KMS-11 (cell line): ENCODE results near the gene CTRL.
A peak's percentile ranks its signal among the peaks of the same experiment; 100 is the strongest.
"Not testable (repeated sequence)": the region's sequence is repeated elsewhere in the genome, so short reads cannot be mapped to it uniquely, and the experiment has no call there.

ENCODE experiments used
- H2AFZ ChIP-seq: fragments of 200-600 bp; sonication (generic); 2 replicates; pipeline ENCODE4 v1.6.1; 2016; ENCODE audit warnings: antibody characterized with exemption, mixed run types, low read depth
- H3K27ac ChIP-seq: fragments of 200-600 bp; sonication (generic); 2 replicates; pipeline ENCODE4 v1.6.1; 2016; ENCODE audit warnings: mild to moderate bottlenecking, mixed run types
- H3K27me3 ChIP-seq: fragments of 200-600 bp; sonication (generic); 2 replicates; pipeline ENCODE4 v1.6.1; 2017; ENCODE audit warnings: mild to moderate bottlenecking, low read depth, mixed run types, moderate library complexity; ENCODE audit not compliant: insufficient read depth
- H3K36me3 ChIP-seq: fragments of 200-600 bp; sonication (generic); 2 replicates; pipeline ENCODE4 v1.6.1; 2017; ENCODE audit warnings: mild to moderate bottlenecking, mixed run types; ENCODE audit not compliant: insufficient read depth
- H3K4me1 ChIP-seq: fragments of 200-600 bp; sonication (generic); 2 replicates; pipeline ENCODE4 v1.6.1; 2016; ENCODE audit warnings: mild to moderate bottlenecking, low read depth, mixed run types; ENCODE audit not compliant: poor library complexity, severe bottlenecking
- H3K4me2 ChIP-seq: fragments of 200-600 bp; sonication (generic); 2 replicates; pipeline ENCODE4 v1.7.0; 2016; ENCODE audit warnings: mild to moderate bottlenecking, mixed run types
- H3K4me3 ChIP-seq: fragments of 200-600 bp; sonication (generic); IDR thresholded peaks from 2 replicates; pipeline ENCODE4 v1.6.1; 2017; ENCODE audit warnings: low read depth, low read length, mixed read lengths; ENCODE audit not compliant: insufficient read depth
- H3K79me2 ChIP-seq: fragments of 200-600 bp; sonication (generic); 2 replicates; pipeline ENCODE4 v1.6.1; 2016; ENCODE audit warnings: low read depth, mixed run types; ENCODE audit not compliant: insufficient read depth
- H3K9ac ChIP-seq: fragments of 200-600 bp; sonication (generic); 2 replicates; pipeline ENCODE4 v1.6.1; 2016; ENCODE audit warnings: mild to moderate bottlenecking, mixed run types
- H4K20me1 ChIP-seq: fragments of 200-600 bp; sonication (generic); 2 replicates; pipeline ENCODE4 v1.6.1; 2016; ENCODE audit warnings: mild to moderate bottlenecking, mixed run types; ENCODE audit not compliant: insufficient read depth
- CTCF ChIP-seq: fragments of 200-600 bp; sonication (generic); conservative IDR thresholded peaks from 2 replicates; pipeline ENCODE4 v1.6.1; 2017; ENCODE audit warnings: low read depth, mild to moderate bottlenecking, antibody characterized with exemption, low read length, moderate library complexity, mixed read lengths

Gene CTRL

GRCh38 chr16:67976205-67976604, 44.5 kb upstream of the CTRL start:
- Histone ChIP-seq H3K79me2 (no peaks in the 10 kb centered on the region), H3K27ac (peak overlapping the region; percentile 67; the same call in 1 of the 2 replicates), H4K20me1 (no peaks in the 10 kb centered on the region), H3K27me3 (no peaks in the 10 kb centered on the region), H3K4me3 (no peak overlapping the region), H3K4me2 (peak overlapping the region; percentile 77; the same call in 1 of the 2 replicates), H3K36me3 (no peaks in the 10 kb centered on the region), H2AFZ (no peak overlapping the region), H3K4me1 (peaks cover 28% of the 10 kb centered on the region), H3K9ac (no peak overlapping the region)
- no peak for TF ChIP-seq CTCF

- Histone ChIP-seq H3K9ac (peak overlapping the region; percentile 26; the same call in 1 of the 2 replicates), H3K27ac (peak overlapping the region; percentile 67), H3K79me2 (no peaks in the 10 kb centered on the region), H3K27me3 (no peaks in the 10 kb centered on the region), H3K4me2 (peak overlapping the region; percentile 77), H3K4me3 (no peak overlapping the region), H3K4me1 (peaks cover 28% of the 10 kb centered on the region), H2AFZ (peak overlapping the region; percentile 75), H4K20me1 (no peaks in the 10 kb centered on the region), H3K36me3 (no peaks in the 10 kb centered on the region)
- TF ChIP-seq CTCF: no peak
Observed at GRCh38 chr16:67975321-67976105, 43.9 kb upstream of the CTRL start.

GRCh38 chr16:67972285-67972684, 40.6 kb upstream of the CTRL start:
- H3K4me3 ChIP-seq, H4K20me1 ChIP-seq, H3K4me2 ChIP-seq, H3K79me2 ChIP-seq, H3K27me3 ChIP-seq, H3K27ac ChIP-seq, H3K36me3 ChIP-seq, H2AFZ ChIP-seq, H3K9ac ChIP-seq: not testable (repeated sequence)
- H3K4me1 ChIP-seq: peaks cover 33% of the 10 kb centered on the region

- no peaks in the 10 kb centered on the region for H3K27me3 ChIP-seq
- H4K20me1 ChIP-seq: no peaks in the 10 kb centered on the region
- H3K9ac ChIP-seq: no peak overlapping the region
- H3K4me1 ChIP-seq: peaks cover 36% of the 10 kb centered on the region
- no peaks in the 10 kb centered on the region for H3K79me2 ChIP-seq
- H3K36me3 ChIP-seq: no peaks in the 10 kb centered on the region
- no peak overlapping the region for H2AFZ ChIP-seq
- no peak overlapping the region for H3K4me2 ChIP-seq
- H3K4me3 ChIP-seq: no peak overlapping the region
- no peak for TF ChIP-seq CTCF
- H3K27ac ChIP-seq: no peak overlapping the region
Observed at GRCh38 chr16:67971111-67971510, 39.4 kb upstream of the CTRL start.
